Coronary artery (tissue), 2 donors: ENCODE results near the gene CDC45.

Experiments
- DNase-seq: peaks from one replicate; pipeline ENCODE4 v3.0.0-alpha.2; 2017; ENCODE audit warnings: low spot score
- H3K27ac ChIP-seq, 2 donors: fragments of 200-600 bp; sonication (generic); one replicate each; pipeline ENCODE4 v1.5.1; 2016 to 2019
- H3K4me3 ChIP-seq: fragments of 200-600 bp; sonication (generic); 2 replicates; pipeline ENCODE4 v1.5.1; 2016; ENCODE audit warnings: mild to moderate bottlenecking, moderate library complexity
- CTCF ChIP-seq: fragments of 200-600 bp; sonication (generic); IDR thresholded peaks from one replicate; pipeline ENCODE4 v1.5.1; 2019; ENCODE audit warnings: antibody characterized with exemption

CDC45 gene

GRCh38 chr22:19510919-19511341 is 31.2 kb downstream of the CDC45 start:
- H3K4me3 ChIP-seq, result no peak overlapping the region
- TF ChIP-seq CTCF, result no peak
- no peak overlapping the region for H3K27ac ChIP-seq
- DNase-seq, result no peak

GRCh38 chr22:19513823-19514222 is 34.1 kb downstream of the CDC45 start:
- H3K27ac ChIP-seq, result no peak overlapping the region
- no peak overlapping the region for H3K4me3 ChIP-seq
- TF ChIP-seq CTCF, result no peak
- DNase-seq, result no peak

- TF ChIP-seq CTCF, result no peak
- Histone ChIP-seq H3K4me3 (no peak overlapping the region), H3K27ac (no peak overlapping the region)
- DNase-seq, result no peak
Measured at GRCh38 chr22:19514831-19515565, 35.3 kb downstream of the CDC45 start.

- no peak overlapping the region for H3K4me3 ChIP-seq
- no peak for DNase-seq
- no peak overlapping the region for H3K27ac ChIP-seq
- TF ChIP-seq CTCF, result no peak
Measured at GRCh38 chr22:19515654-19516377, 36.1 kb downstream of the CDC45 start.

- Histone ChIP-seq H3K27ac (no peak overlapping the region), H3K4me3 (no peak overlapping the region)
- TF ChIP-seq CTCF, result no peak
- no peak for DNase-seq
Measured at GRCh38 chr22:19516378-19517170, 36.9 kb downstream of the CDC45 start.

- no peak for TF ChIP-seq CTCF
- no peak overlapping the region for H3K4me3 ChIP-seq
- H3K27ac ChIP-seq, result no peak overlapping the region
- DNase-seq, result no peak
Measured at GRCh38 chr22:19517171-19517500, 37.4 kb downstream of the CDC45 start.
